Fibroblast of lung (primary cell): ENCODE data around the gene SMCO1. TPM values are rescaled to one million over a fixed set of nuclear protein-coding genes. Genes with fewer than 3 reads are reported as not detected.

Experiments used
- DNase-seq, 2 donors: peaks; one replicate each; pipeline versions ENCODE4 v3.0.0 to v3.0.0-alpha.2; 2010; ENCODE audit warnings: low read depth in 2 of 2
- H2AFZ ChIP-seq: 2 replicates; pipeline ENCODE4 v1.5.1; 2012; ENCODE audit warnings: low read length, control low read depth, inconsistent platforms
- H3K27ac ChIP-seq: 2 replicates; pipeline ENCODE4 v1.5.1; 2011; ENCODE audit warnings: low read length, control low read depth; ENCODE audit not compliant: insufficient read depth
- H3K27me3 ChIP-seq: 2 replicates; pipeline ENCODE4 v1.5.1; 2011; ENCODE audit warnings: mild to moderate bottlenecking, low read length; ENCODE audit not compliant: control insufficient read depth, insufficient read depth
- H3K36me3 ChIP-seq: 2 replicates; pipeline ENCODE4 v1.5.1; 2011; ENCODE audit warnings: low read length; ENCODE audit not compliant: control insufficient read depth, insufficient read depth
- H3K4me1 ChIP-seq: 2 replicates; pipeline ENCODE4 v1.5.1; 2011; ENCODE audit warnings: low read length; ENCODE audit not compliant: control insufficient read depth, insufficient read depth; ENCODE audit errors: extremely low read depth
- H3K4me2 ChIP-seq: 2 replicates; pipeline ENCODE4 v1.5.1; 2011; ENCODE audit warnings: low read length, control low read depth; ENCODE audit not compliant: insufficient read depth; ENCODE audit errors: extremely low read depth
- H3K4me3 ChIP-seq, 4 experiments: fragments of 200-600 bp in 1 of 4; sonication (generic) in 1 of 4; replicated peaks in 1 of 4; 2 replicates each; pipeline ENCODE4 v1.5.1; 2011 to 2016; ENCODE audit warnings: low read length in 4 of 4, low read depth in 3 of 4, mild to moderate bottlenecking in 3 of 4, control low read depth in 2 of 4, inconsistent platforms in 1 of 4, mixed read lengths in 1 of 4; ENCODE audit not compliant: insufficient read depth in 1 of 4; ENCODE audit errors: control extremely low read depth in 1 of 4
- H3K79me2 ChIP-seq: 2 replicates; pipeline ENCODE4 v1.5.1; 2012; ENCODE audit warnings: mild to moderate bottlenecking, low read length, inconsistent platforms; ENCODE audit not compliant: control insufficient read depth, insufficient read depth
- H3K9ac ChIP-seq: 2 replicates; pipeline ENCODE4 v1.5.1; 2011; ENCODE audit warnings: mild to moderate bottlenecking, low read length, control low read depth; ENCODE audit not compliant: insufficient read depth
- H3K9me3 ChIP-seq: 2 replicates; pipeline ENCODE4 v1.5.1; 2012; ENCODE audit warnings: low read depth, low read length; ENCODE audit not compliant: control insufficient read depth, insufficient read depth
- H4K20me1 ChIP-seq: 2 replicates; pipeline ENCODE4 v1.5.1; 2011; ENCODE audit warnings: low read length; ENCODE audit not compliant: control insufficient read depth, insufficient read depth; ENCODE audit errors: extremely low read depth
- EZH2 ChIP-seq: IDR thresholded peaks from 2 replicates; pipeline ENCODE4 v1.5.1; 2012; ENCODE audit warnings: low read length, control low read depth, mild to moderate bottlenecking; ENCODE audit errors: missing control alignments
- polyA plus RNA-seq, 2 donors: library from polyadenylated mRNA; depleted of rRNA in 1 of 2; stranded (reverse) in 1 of 2; unstranded in 1 of 2; fragments of >200 nt; gene quantifications; 2 replicates each; pipeline ENCODE4 v1.2.1, GENCODE V29; 2011 to 2012; ENCODE audit warnings: missing spikeins in 1 of 2
- total RNA-seq: library from RNA; depleted of rRNA; stranded (reverse); fragments of >200 nt; gene quantifications from 2 replicates; pipeline ENCODE4 v1.2.1, GENCODE V29; 2014
- TF ChIP-seq, protein P1 (sequence below), 2 donors: IDR thresholded peaks in 1 of 2; conservative IDR thresholded peaks in 1 of 2; 1 replicate in 1 of 2; 2 replicates in 1 of 2; pipeline ENCODE4 v1.5.1; 2011 to 2012; ENCODE audit warnings: low read length in 2 of 2, control low read depth in 1 of 2, inconsistent platforms in 1 of 2, low read depth in 1 of 2, mild to moderate bottlenecking in 1 of 2

SMCO1 gene
- total and polyA plus RNA-seq, 2 donors (not counting 1 experiment from before 2014, with no cell fraction given): not detected

- Histone ChIP-seq H3K9ac (no peak overlapping the region), H3K36me3 (peaks cover 1% of the 10 kb centered on the region), H3K4me2 (no peak overlapping the region), H3K9me3 (no peaks in the 10 kb centered on the region), H3K4me1 (peaks cover 3% of the 10 kb centered on the region), H2AFZ (no peak overlapping the region), H3K79me2 (peaks cover 94% of the 10 kb centered on the region), H3K27me3 (no peaks in the 10 kb centered on the region), H3K4me3 (no peak overlapping the region), H4K20me1 (no peaks in the 10 kb centered on the region), H3K27ac (no peak overlapping the region)
- no peak for TF ChIP-seq EZH2
- TF ChIP-seq, protein P1, sequence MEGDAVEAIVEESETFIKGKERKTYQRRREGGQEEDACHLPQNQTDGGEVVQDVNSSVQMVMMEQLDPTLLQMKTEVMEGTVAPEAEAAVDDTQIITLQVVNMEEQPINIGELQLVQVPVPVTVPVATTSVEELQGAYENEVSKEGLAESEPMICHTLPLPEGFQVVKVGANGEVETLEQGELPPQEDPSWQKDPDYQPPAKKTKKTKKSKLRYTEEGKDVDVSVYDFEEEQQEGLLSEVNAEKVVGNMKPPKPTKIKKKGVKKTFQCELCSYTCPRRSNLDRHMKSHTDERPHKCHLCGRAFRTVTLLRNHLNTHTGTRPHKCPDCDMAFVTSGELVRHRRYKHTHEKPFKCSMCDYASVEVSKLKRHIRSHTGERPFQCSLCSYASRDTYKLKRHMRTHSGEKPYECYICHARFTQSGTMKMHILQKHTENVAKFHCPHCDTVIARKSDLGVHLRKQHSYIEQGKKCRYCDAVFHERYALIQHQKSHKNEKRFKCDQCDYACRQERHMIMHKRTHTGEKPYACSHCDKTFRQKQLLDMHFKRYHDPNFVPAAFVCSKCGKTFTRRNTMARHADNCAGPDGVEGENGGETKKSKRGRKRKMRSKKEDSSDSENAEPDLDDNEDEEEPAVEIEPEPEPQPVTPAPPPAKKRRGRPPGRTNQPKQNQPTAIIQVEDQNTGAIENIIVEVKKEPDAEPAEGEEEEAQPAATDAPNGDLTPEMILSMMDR (conservative IDR thresholded peaks at IDR 0.05 in 1 of 2, IDR thresholded peaks at IDR 0.05 in 1 of 2; ENCODE audit: low read depth in 1 of 2, low read length in 2 of 2): no peak
- no peak for DNase-seq
Measured at GRCh38 chr3:196496183-196496582, 19.0 kb downstream of the SMCO1 start.

GRCh38 chr3:196493292-196493691 is 21.9 kb downstream of the SMCO1 start:
- H4K20me1 ChIP-seq: no peaks in the 10 kb centered on the region
- no peaks in the 10 kb centered on the region for H3K9me3 ChIP-seq
- no peak overlapping the region for H3K4me2 ChIP-seq
- H3K27ac ChIP-seq: no peak overlapping the region
- peaks cover 1% of the 10 kb centered on the region for H3K36me3 ChIP-seq
- H3K79me2 ChIP-seq: peaks cover 87% of the 10 kb centered on the region
- H3K9ac ChIP-seq: no peak overlapping the region
- no peak overlapping the region for H3K4me3 ChIP-seq
- no peak overlapping the region for H2AFZ ChIP-seq
- H3K27me3 ChIP-seq: no peaks in the 10 kb centered on the region
- no peaks in the 10 kb centered on the region for H3K4me1 ChIP-seq
- TF ChIP-seq EZH2: no peak
- TF ChIP-seq, protein P1 (conservative IDR thresholded peaks at IDR 0.05 in 1 of 2, IDR thresholded peaks at IDR 0.05 in 1 of 2; ENCODE audit: low read depth in 1 of 2, low read length in 2 of 2): no peak
- DNase-seq: no peak

DNA sequence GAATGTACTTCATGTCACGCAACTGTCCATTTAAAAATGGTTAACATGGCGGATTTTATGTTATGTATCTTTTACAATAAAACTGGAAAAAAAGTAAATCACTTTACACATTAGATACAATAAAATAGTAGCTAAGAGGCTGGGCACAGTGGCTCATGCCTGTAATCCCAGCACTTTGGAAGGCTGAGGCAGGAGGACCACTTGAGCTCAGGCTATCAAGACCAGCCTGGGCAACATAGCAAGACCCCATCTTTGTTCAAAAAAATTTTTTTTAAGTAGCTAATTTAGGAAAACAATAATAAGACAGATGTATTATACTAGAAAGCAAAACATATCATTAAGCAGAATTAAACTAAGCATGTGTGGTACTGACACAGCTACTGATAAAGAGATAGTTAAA is 23.1 kb downstream of the SMCO1 start:
- Histone ChIP-seq H3K4me3 (no peak overlapping the region), H3K9ac (no peak overlapping the region), H3K36me3 (peaks cover 4% of the 10 kb centered on the region), H3K27me3 (no peaks in the 10 kb centered on the region), H3K4me1 (no peaks in the 10 kb centered on the region), H3K79me2 (peaks cover 75% of the 10 kb centered on the region), H3K9me3 (no peaks in the 10 kb centered on the region), H3K4me2 (no peak overlapping the region), H3K27ac (no peak overlapping the region), H2AFZ (no peak overlapping the region), H4K20me1 (no peaks in the 10 kb centered on the region)
- TF ChIP-seq, protein P1 (conservative IDR thresholded peaks at IDR 0.05 in 1 of 2, IDR thresholded peaks at IDR 0.05 in 1 of 2; ENCODE audit: low read depth in 1 of 2, low read length in 2 of 2): no peak
- no peak for TF ChIP-seq EZH2
- DNase-seq: no peak
